OCI-LY3 (cell line): ENCODE data around the gene COL4A1.

Source experiments
- H2AFZ ChIP-seq: fragments of 200-600, 300-600 bp; shearing (Covaris generic); 2 replicates; pipeline ENCODE4 v1.6.0; 2014; ENCODE audit warnings: antibody characterized with exemption, low read depth, low read length
- H3K27ac ChIP-seq: fragments of 200-600, 300-600 bp; sonication (generic); 2 replicates; pipeline ENCODE4 v1.5.1; 2014; ENCODE audit warnings: mild to moderate bottlenecking, low read length, moderate library complexity, mixed read lengths
- H3K27me3 ChIP-seq: fragments of 200-600, 300-600 bp; sonication (generic); 2 replicates; pipeline ENCODE4 v1.6.1; 2014; ENCODE audit warnings: low read depth, low read length, mixed read lengths
- H3K36me3 ChIP-seq: fragments of 200-600, 300-600 bp; sonication (generic); replicated peaks from 2 replicates; pipeline ENCODE3; 2014; ENCODE audit warnings: low read depth, low read length, mixed read lengths
- H3K4me1 ChIP-seq: fragments of 300-600, 200-600 bp; sonication (generic); 2 replicates; pipeline ENCODE4 v1.6.1; 2014; ENCODE audit warnings: low read length, mixed read lengths
- H3K4me2 ChIP-seq: fragments of 200-600, 300-600 bp; sonication (generic); 2 replicates; pipeline ENCODE4 v1.6.1; 2014; ENCODE audit warnings: low read length, mixed read lengths
- H3K4me3 ChIP-seq: fragments of 300-600, 200-600 bp; sonication (generic); 2 replicates; pipeline ENCODE4 v1.5.1; 2014; ENCODE audit warnings: antibody characterized with exemption, mild to moderate bottlenecking, low read length, moderate library complexity
- H3K79me2 ChIP-seq: fragments of 300-600, 200-600 bp; shearing (Covaris generic); 2 replicates; pipeline ENCODE4 v1.6.1; 2014; ENCODE audit warnings: mild to moderate bottlenecking, low read length, mixed read lengths
- H3K9ac ChIP-seq: fragments of 300-600, 200-600 bp; shearing (Covaris generic); 2 replicates; pipeline ENCODE4 v1.6.0; 2014; ENCODE audit warnings: mild to moderate bottlenecking, low read length, moderate library complexity
- H3K9me3 ChIP-seq: fragments of 200-600, 300-600 bp; shearing (Covaris generic); 2 replicates; pipeline ENCODE4 v1.6.1; 2014; ENCODE audit warnings: low read length, mixed read lengths; ENCODE audit not compliant: insufficient read depth
- H4K20me1 ChIP-seq: fragments of 200-600, 300-600 bp; sonication (generic); 2 replicates; pipeline ENCODE4 v1.6.1; 2016; ENCODE audit warnings: low read length, mixed read lengths; ENCODE audit not compliant: insufficient read depth
- EZH2phosphoT487 ChIP-seq: fragments of 200-600 bp; shearing (Covaris generic); IDR thresholded peaks from 2 replicates; pipeline ENCODE4 v1.6.1; 2018; ENCODE audit warnings: antibody characterized with exemption, mixed run types, low read depth
- TF ChIP-seq, protein P1 (sequence below): fragments of 200-600, 300-600 bp; sonication (generic); IDR thresholded peaks from 2 replicates; pipeline ENCODE4 v1.5.1; 2014; ENCODE audit warnings: antibody characterized with exemption, low read length, low read depth

Gene COL4A1

DNA sequence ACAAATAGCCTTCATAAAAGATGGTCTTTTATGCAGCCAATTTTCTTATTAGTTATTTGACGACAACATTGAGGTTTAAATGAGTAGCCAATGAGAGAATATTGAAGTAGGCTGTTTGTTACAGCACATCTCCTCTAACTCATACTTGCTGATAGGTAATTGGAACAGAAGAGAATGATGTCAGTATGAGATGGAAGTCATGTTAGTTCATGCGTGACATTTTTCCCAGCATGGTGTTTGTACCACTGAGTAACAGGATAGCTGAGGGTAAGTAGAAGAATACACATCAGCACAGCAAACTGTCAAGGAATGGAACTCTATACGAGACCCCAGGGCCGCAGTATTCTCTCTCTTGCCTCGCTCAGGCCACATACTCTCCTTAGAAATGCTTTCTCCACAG lies 37.4 kb upstream of the COL4A1 start:
- no peaks in the 10 kb centered on the region for H3K79me2 ChIP-seq

DNA sequence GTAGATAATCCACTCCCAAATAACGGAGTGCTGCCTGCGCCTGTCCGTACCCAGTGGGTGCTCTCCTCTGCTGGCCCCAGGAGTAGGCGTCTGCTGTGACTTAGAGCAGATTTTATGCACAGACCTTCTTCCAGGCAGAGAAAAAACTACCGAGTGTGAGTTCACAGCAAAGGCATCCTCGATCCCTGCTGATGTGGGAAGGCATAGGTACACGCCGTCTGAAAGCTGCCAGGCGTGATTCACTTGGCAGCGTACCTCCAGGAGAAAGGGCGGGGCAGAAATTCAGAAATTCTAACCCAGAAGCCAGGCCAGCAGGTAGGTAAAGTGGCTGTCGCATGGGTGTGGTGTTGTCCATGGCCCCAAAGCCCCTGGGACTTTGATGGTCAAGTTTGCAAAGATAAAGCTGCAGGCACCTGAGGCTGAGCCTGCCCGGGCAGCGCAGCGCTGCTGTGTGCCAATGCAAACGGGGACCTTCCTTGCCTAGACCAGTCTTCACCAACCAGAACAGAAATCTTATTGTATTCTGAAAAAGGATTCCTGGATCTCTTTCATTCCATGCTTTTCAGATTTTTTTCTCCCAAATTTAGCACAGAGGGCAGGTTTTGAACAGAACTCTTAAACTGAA lies 36.4 kb upstream of the COL4A1 start:
- Histone ChIP-seq H3K36me3 (no peaks in the 10 kb centered on the region), H3K4me1 (no peaks in the 10 kb centered on the region), H4K20me1 (no peaks in the 10 kb centered on the region), H3K9ac (no peak overlapping the region), H2AFZ (no peak overlapping the region), H3K27me3 (peaks cover 29% of the 10 kb centered on the region), H3K27ac (no peak overlapping the region), H3K9me3 (no peaks in the 10 kb centered on the region), H3K79me2 (no peaks in the 10 kb centered on the region), H3K4me3 (no peak overlapping the region), H3K4me2 (no peak overlapping the region)
- TF ChIP-seq EZH2phosphoT487 = no peak
- TF ChIP-seq, protein P1, sequence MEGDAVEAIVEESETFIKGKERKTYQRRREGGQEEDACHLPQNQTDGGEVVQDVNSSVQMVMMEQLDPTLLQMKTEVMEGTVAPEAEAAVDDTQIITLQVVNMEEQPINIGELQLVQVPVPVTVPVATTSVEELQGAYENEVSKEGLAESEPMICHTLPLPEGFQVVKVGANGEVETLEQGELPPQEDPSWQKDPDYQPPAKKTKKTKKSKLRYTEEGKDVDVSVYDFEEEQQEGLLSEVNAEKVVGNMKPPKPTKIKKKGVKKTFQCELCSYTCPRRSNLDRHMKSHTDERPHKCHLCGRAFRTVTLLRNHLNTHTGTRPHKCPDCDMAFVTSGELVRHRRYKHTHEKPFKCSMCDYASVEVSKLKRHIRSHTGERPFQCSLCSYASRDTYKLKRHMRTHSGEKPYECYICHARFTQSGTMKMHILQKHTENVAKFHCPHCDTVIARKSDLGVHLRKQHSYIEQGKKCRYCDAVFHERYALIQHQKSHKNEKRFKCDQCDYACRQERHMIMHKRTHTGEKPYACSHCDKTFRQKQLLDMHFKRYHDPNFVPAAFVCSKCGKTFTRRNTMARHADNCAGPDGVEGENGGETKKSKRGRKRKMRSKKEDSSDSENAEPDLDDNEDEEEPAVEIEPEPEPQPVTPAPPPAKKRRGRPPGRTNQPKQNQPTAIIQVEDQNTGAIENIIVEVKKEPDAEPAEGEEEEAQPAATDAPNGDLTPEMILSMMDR = no peak

More for the DNA sequence above, 37.4 kb upstream of the COL4A1 start:
- no peak overlapping the region for H2AFZ ChIP-seq
- no peak overlapping the region for H3K4me2 ChIP-seq
- no peak overlapping the region for H3K27ac ChIP-seq
- no peaks in the 10 kb centered on the region for H4K20me1 ChIP-seq
- H3K9ac ChIP-seq = no peak overlapping the region
- TF ChIP-seq EZH2phosphoT487 = no peak
- TF ChIP-seq, protein P1 = no peak
- H3K4me1 ChIP-seq = no peaks in the 10 kb centered on the region
- H3K9me3 ChIP-seq = no peaks in the 10 kb centered on the region
- no peaks in the 10 kb centered on the region for H3K36me3 ChIP-seq
- peaks cover 35% of the 10 kb centered on the region for H3K27me3 ChIP-seq
- H3K4me3 ChIP-seq = no peak overlapping the region

DNA sequence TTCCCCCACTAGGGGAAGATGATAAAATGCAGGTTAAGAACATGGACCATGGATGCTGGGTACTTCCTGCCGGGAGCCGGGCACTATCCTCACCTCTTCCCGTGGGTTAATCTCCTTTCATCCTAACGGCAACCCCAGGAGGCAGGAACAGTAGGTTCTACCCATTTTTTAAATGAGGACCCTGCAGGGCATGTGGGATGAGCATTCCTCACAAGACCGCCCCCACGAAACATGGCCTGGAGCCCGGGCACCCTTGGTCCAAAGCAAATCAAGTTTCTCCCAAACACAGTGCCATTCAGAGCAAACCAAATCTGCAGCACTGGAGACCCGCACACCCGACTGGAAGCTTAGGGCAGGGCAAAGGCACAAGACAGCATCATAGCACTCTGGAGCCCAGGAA lies 35.5 kb upstream of the COL4A1 start:
- no peaks in the 10 kb centered on the region for H3K9me3 ChIP-seq
- no peak overlapping the region for H3K4me2 ChIP-seq
- H4K20me1 ChIP-seq = no peaks in the 10 kb centered on the region
- TF ChIP-seq EZH2phosphoT487 = no peak
- TF ChIP-seq, protein P1 = no peak
- no peak overlapping the region for H3K9ac ChIP-seq
- no peaks in the 10 kb centered on the region for H3K4me1 ChIP-seq
- no peak overlapping the region for H3K4me3 ChIP-seq
- no peaks in the 10 kb centered on the region for H3K79me2 ChIP-seq
- H3K36me3 ChIP-seq = no peaks in the 10 kb centered on the region
- no peak overlapping the region for H3K27ac ChIP-seq
- no peak overlapping the region for H2AFZ ChIP-seq
- H3K27me3 ChIP-seq = peaks cover 28% of the 10 kb centered on the region

DNA sequence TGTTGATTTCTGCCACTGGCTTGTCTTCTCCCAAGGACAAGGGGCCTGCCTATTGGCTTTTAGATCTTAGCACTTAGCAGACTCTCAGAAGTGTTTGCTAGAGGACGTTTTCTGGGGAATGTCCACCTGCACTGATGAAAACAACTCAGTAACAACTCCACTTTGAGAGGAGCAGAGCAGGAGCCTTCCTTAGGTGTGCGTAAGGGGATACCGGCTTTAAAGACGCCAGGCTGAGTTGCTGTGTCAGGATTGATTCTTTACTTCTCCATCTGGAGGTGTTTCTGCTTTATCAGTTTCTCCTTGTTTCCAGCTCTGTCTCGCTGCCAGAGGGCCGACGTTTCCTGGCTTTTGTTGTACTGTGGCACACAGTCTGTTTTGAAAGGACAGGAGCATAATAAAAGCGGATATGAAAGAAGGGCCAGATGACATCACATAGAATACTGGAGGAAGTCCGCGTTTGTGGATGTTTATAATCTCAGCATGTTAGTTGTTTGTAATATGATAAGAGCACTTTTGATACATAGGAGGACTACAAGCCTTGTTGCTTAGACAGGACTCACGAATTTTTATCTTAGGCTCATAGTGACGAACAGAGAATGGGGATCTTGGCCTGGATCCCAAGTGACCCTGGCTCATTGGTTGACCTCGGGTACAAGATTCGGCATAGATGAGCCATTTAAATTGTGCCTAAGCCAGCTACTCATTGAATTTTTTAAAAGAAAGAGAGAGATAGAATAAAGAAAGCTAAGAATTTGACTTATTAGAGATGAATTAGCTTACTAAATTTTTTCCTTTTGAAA lies 34.7 kb upstream of the COL4A1 start:
- Histone ChIP-seq H3K4me1 (no peaks in the 10 kb centered on the region), H3K27ac (no peak overlapping the region), H3K4me3 (no peak overlapping the region), H3K9me3 (no peaks in the 10 kb centered on the region), H3K27me3 (peaks cover 28% of the 10 kb centered on the region), H3K36me3 (no peaks in the 10 kb centered on the region), H2AFZ (no peak overlapping the region), H3K9ac (no peak overlapping the region), H4K20me1 (no peaks in the 10 kb centered on the region), H3K4me2 (0 out of 2 replicates have a peak overlapping the region, but pooled peaks have one; percentile 10), H3K79me2 (no peaks in the 10 kb centered on the region)
- TF ChIP-seq EZH2phosphoT487 = no peak
- TF ChIP-seq, protein P1 = no peak
